Measurements from ENCODE around the gene RBBP8. TPM values are rescaled to one million over a fixed set of nuclear protein-coding genes. Genes with fewer than 3 reads are reported as not detected.

RBBP8 gene
- total and polyA plus RNA-seq, 10 of the 15 experiments (the other 5 are each of a cell fraction or from before 2014, with no cell fraction given) = 46.2 to 82.3 (median 68.7) TPM

DNA sequence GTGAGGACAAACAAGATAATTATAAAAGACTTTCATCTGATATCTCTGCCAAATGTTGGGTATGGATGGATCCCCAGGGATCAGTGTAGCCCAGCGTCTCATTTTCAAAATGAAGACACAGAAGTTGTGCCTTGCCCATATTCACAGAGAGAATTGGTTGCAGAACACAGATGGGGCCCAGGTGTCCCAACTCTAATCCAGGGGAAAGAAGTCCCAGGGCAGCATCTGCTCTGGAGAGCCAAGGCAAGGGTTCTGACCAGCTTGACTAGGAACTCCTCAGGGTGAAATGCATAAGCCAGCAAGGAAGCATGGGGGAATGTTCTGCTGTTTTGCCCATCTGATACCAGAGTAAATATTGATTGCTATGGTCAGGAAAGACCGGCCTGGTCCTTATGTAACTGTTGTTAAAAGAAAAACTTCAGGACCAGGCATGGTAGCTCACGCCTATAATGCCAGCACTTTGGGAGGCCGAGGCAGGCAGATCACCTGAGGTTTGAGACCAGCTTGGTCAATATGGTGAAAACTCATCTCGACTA is 133.4 kb downstream of the RBBP8 start:
- peaks cover 6% of the 10 kb centered on the region for H3K4me1 ChIP-seq (ENCODE audit: control insufficient read depth, insufficient read depth, low read length)
- no peak for ATAC-seq
- TF ChIP-seq, protein P1, sequence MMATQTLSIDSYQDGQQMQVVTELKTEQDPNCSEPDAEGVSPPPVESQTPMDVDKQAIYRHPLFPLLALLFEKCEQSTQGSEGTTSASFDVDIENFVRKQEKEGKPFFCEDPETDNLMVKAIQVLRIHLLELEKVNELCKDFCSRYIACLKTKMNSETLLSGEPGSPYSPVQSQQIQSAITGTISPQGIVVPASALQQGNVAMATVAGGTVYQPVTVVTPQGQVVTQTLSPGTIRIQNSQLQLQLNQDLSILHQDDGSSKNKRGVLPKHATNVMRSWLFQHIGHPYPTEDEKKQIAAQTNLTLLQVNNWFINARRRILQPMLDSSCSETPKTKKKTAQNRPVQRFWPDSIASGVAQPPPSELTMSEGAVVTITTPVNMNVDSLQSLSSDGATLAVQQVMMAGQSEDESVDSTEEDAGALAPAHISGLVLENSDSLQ (IDR thresholded peaks at IDR 0.05) = no peak
- TF ChIP-seq MYB (IDR thresholded peaks at IDR 0.05; ENCODE audit: borderline replicate concordance, low read depth, low read length) = no peak
- no peak for TF ChIP-seq KAT2A (conservative IDR thresholded peaks at IDR 0.05; ENCODE audit: control insufficient read depth, low read depth, low read length)
- no peak for TF ChIP-seq HDAC6 (IDR thresholded peaks at IDR 0.05; ENCODE audit: unreplicated experiment)
- TF ChIP-seq, protein P2, sequence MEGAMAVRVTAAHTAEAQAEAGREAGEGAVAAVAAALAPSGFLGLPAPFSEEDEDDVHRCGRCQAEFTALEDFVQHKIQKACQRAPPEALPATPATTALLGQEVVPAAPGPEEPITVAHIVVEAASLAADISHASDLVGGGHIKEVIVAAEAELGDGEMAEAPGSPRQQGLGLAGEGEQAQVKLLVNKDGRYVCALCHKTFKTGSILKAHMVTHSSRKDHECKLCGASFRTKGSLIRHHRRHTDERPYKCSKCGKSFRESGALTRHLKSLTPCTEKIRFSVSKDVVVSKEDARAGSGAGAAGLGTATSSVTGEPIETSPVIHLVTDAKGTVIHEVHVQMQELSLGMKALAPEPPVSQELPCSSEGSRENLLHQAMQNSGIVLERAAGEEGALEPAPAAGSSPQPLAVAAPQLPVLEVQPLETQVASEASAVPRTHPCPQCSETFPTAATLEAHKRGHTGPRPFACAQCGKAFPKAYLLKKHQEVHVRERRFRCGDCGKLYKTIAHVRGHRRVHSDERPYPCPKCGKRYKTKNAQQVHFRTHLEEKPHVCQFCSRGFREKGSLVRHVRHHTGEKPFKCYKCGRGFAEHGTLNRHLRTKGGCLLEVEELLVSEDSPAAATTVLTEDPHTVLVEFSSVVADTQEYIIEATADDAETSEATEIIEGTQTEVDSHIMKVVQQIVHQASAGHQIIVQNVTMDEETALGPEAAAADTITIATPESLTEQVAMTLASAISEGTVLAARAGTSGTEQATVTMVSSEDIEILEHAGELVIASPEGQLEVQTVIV (IDR thresholded peaks at IDR 0.05; ENCODE audit: borderline replicate concordance, partially characterized antibody) = no peak
- TF ChIP-seq TCF3 (IDR thresholded peaks at IDR 0.05; ENCODE audit: borderline replicate concordance, insufficient read depth, low read depth, low read length) = no peak
- no peak for TF ChIP-seq IRF4 (IDR thresholded peaks at IDR 0.05; ENCODE audit: low read depth, low read length)
- no peak for TF ChIP-seq SREBF2 (IDR thresholded peaks at IDR 0.05; ENCODE audit: low read length)
- no peaks in the 10 kb centered on the region for H4K20me1 ChIP-seq (ENCODE audit: control insufficient read depth, insufficient read depth)
- H3K79me2 ChIP-seq (ENCODE audit: control insufficient read depth, insufficient read depth, low read length) = no peaks in the 10 kb centered on the region
- no peak overlapping the region for H2AFZ ChIP-seq (ENCODE audit: control insufficient read depth, low read depth, low read length)
- no peaks in the 10 kb centered on the region; the same call in 2 of the 3 replicates for H3K9me3 ChIP-seq (replicated peaks; ENCODE audit: control insufficient read depth, insufficient read depth, low read length)
- BruUV-seq (replicated peaks) = no TSS peak
- in situ Hi-C loops (cut with MboI) = no loop called here
- ChIA-PET SMC1A (ENCODE audit: uncharacterized antibody, unreplicated experiment) (no interaction called here), POLR2A (no interaction called here), RAD21 (ENCODE audit: unreplicated experiment) (no interaction called here), CTCF (interaction anchor here (1.2 to 1.8 kb wide), 2 partner anchors 9 to 335 kb away, joined by 3 to 4 read pairs; no protein-coding TSS in a partner anchor)
- H3K27ac ChIP-seq (ENCODE audit: control insufficient read depth, insufficient read depth) = no peak overlapping the region
- no peak for FAIRE-seq
- H3K36me3 ChIP-seq (ENCODE audit: control insufficient read depth in 2 of 2, insufficient read depth in 2 of 2, low read length in 1 of 2) = no peaks in the 10 kb centered on the region
- H3K27me3 ChIP-seq (replicated peaks in 1 of 2; ENCODE audit: control insufficient read depth in 2 of 2, insufficient read depth in 2 of 2, low read length in 1 of 2) = no peaks in the 10 kb centered on the region
- no peak overlapping the region for H3K9ac ChIP-seq (ENCODE audit: control insufficient read depth, insufficient read depth, low read length)
- no peak overlapping the region for H3K4me2 ChIP-seq (ENCODE audit: control insufficient read depth, insufficient read depth)
- no peak for DNase-seq (ENCODE audit: low read depth, low spot score)
- no peak overlapping the region for H3K4me3 ChIP-seq
- WGBS (ENCODE audit: insufficient coverage, insufficient replicate concordance, low lambda C conversion rate, missing lambda C conversion rate) = 68% methylated on average over 5 of the region's 5 CpGs
- intact Hi-C loops (cut with micrococcal nuclease; ENCODE audit: unreplicated experiment) = no loop called here
